Measurements from ENCODE around the gene LGALS12.
"Not testable (repeated sequence)": the region's sequence is repeated elsewhere in the genome, so short reads cannot be mapped to it uniquely, and the experiment has no call there.

Gene LGALS12

GRCh38 chr11:63531074-63531792 is 25.3 kb downstream of the LGALS12 start:
- in situ Hi-C loops (cut with HindIII; ENCODE audit: low sequenced_read_pairs) = loop anchor here (5.0 kb wide), 1 partner anchor 61 kb away; no protein-coding TSS in a partner anchor

- in situ Hi-C loops (cut with HindIII; ENCODE audit: low sequenced_read_pairs) = loop anchor here (5.0 kb wide), 1 partner anchor 60 kb away; no protein-coding TSS in a partner anchor
These were observed 26.2 kb downstream of the LGALS12 start for GRCh38 chr11:63532117-63532516.

GRCh38 chr11:63532799-63533475 is 27.1 kb downstream of the LGALS12 start:
- in situ Hi-C loops (cut with HindIII; ENCODE audit: low sequenced_read_pairs) = loop anchor here (5.0 kb wide), 1 partner anchor 59 kb away; no protein-coding TSS in a partner anchor

GRCh38 chr11:63534076-63534475 is 28.2 kb downstream of the LGALS12 start:
- in situ Hi-C loops (cut with HindIII; ENCODE audit: low sequenced_read_pairs) = loop anchor here (5.0 kb wide), 1 partner anchor 58 kb away; no protein-coding TSS in a partner anchor

GRCh38 chr11:63534895-63535461 is 29.1 kb downstream of the LGALS12 start:
- in situ Hi-C loops (cut with HindIII; ENCODE audit: low sequenced_read_pairs) = loop anchor here (5.0 kb wide), 1 partner anchor 57 kb away; no protein-coding TSS in a partner anchor

GRCh38 chr11:63535734-63536133 is 29.9 kb downstream of the LGALS12 start:
- in situ Hi-C loops (cut with HindIII; ENCODE audit: low sequenced_read_pairs) = no loop called here

GRCh38 chr11:63536669-63537292 is 30.9 kb downstream of the LGALS12 start, which contains the start of gene PLAAT4:
Gene PLAAT4, plus strand, starts transcription at chr11:63536808. Its CDS starts 61 bp downstream, at chr11:63536869.
- in situ Hi-C loops (cut with HindIII; ENCODE audit: low sequenced_read_pairs) = no loop called here

- in situ Hi-C loops (cut with HindIII; ENCODE audit: low sequenced_read_pairs) = no loop called here
These were observed 31.6 kb downstream of the LGALS12 start for GRCh38 chr11:63537293-63538101.

GRCh38 chr11:63542506-63542905 is 36.6 kb downstream of the LGALS12 start:
- in situ Hi-C loops (cut with HindIII; ENCODE audit: low sequenced_read_pairs) = not testable (repeated sequence)

GRCh38 chr11:63543711-63544110 is 37.8 kb downstream of the LGALS12 start:
- in situ Hi-C loops (cut with HindIII; ENCODE audit: low sequenced_read_pairs) = no loop called here

- in situ Hi-C loops (cut with HindIII; ENCODE audit: low sequenced_read_pairs) = no loop called here
These were observed 41.2 kb downstream of the LGALS12 start for GRCh38 chr11:63547061-63547460.

- in situ Hi-C loops (cut with HindIII; ENCODE audit: low sequenced_read_pairs) = no loop called here
These were observed 42.3 kb downstream of the LGALS12 start for GRCh38 chr11:63548178-63548577.

- in situ Hi-C loops (cut with HindIII; ENCODE audit: low sequenced_read_pairs) = no loop called here
These were observed 43.5 kb downstream of the LGALS12 start for GRCh38 chr11:63549411-63549810.

- in situ Hi-C loops (cut with HindIII; ENCODE audit: low sequenced_read_pairs) = loop anchor here (5.0 kb wide), 1 partner anchor 103 kb away; no protein-coding TSS in a partner anchor
These were observed 44.3 kb downstream of the LGALS12 start for GRCh38 chr11:63550156-63550700.

- in situ Hi-C loops (cut with HindIII; ENCODE audit: low sequenced_read_pairs) = loop anchor here (5.0 kb wide), 1 partner anchor 104 kb away; no protein-coding TSS in a partner anchor
These were observed 45.4 kb downstream of the LGALS12 start for GRCh38 chr11:63551091-63551888.

GRCh38 chr11:63551889-63552266 is 46.0 kb downstream of the LGALS12 start:
- in situ Hi-C loops (cut with HindIII; ENCODE audit: low sequenced_read_pairs) = loop anchor here (5.0 kb wide), 1 partner anchor 105 kb away; no protein-coding TSS in a partner anchor

GRCh38 chr11:63552921-63553320 is 47.0 kb downstream of the LGALS12 start:
- in situ Hi-C loops (cut with HindIII; ENCODE audit: low sequenced_read_pairs) = loop anchor here (5.0 kb wide), 1 partner anchor 106 kb away; no protein-coding TSS in a partner anchor

GRCh38 chr11:63553759-63554158 is 47.9 kb downstream of the LGALS12 start:
- in situ Hi-C loops (cut with HindIII; ENCODE audit: low sequenced_read_pairs) = loop anchor here (5.0 kb wide), 1 partner anchor 106 kb away; no protein-coding TSS in a partner anchor

- in situ Hi-C loops (cut with HindIII; ENCODE audit: low sequenced_read_pairs) = loop anchor here (5.0 kb wide), 1 partner anchor 108 kb away; no protein-coding TSS in a partner anchor
These were observed 49.0 kb downstream of the LGALS12 start for GRCh38 chr11:63554877-63555223.

Data from endothelial cell of hepatic sinusoid (primary cell).